Stimulated activated CD8-positive, alpha-beta memory T cell treated with anti-CD3 and anti-CD28 coated beads, Interleukin-15, amount 100 ng/mL, for 24 hours (primary cell): ENCODE measurements around the gene FBLN1.
A peak's percentile ranks its signal among the peaks of the same experiment; 100 is the strongest.

Experiments used
- DNase-seq: peaks from one replicate; pipeline ENCODE4 v3.0.0-alpha.2; 2020; ENCODE audit warnings: low read depth

The FBLN1 gene

GRCh38 chr22:45640941-45641621 is 138.4 kb downstream of the FBLN1 start:
- no peak for DNase-seq

GRCh38 chr22:45642986-45643385 is 140.3 kb downstream of the FBLN1 start:
- no peak for DNase-seq

DNA sequence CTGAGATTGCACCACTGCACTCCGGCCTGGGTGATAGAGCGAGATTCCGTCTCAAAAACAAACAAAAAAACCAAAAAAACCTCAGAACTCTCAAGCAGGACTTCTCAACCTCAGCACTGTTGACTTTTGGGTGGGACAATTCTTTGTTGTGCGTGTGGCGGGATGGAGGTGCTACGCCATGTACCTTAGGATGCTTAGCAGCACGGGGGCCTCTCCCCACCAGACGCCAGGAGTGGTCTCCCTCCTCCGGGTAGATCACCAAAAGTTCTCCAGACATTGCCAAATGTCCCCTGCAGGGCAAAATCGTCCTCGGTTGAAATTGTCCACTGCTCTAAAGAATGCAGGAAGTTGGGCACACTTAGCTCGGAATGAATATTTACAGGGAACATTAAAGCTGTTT is 142.0 kb downstream of the FBLN1 start:
- no peak for DNase-seq

DNA sequence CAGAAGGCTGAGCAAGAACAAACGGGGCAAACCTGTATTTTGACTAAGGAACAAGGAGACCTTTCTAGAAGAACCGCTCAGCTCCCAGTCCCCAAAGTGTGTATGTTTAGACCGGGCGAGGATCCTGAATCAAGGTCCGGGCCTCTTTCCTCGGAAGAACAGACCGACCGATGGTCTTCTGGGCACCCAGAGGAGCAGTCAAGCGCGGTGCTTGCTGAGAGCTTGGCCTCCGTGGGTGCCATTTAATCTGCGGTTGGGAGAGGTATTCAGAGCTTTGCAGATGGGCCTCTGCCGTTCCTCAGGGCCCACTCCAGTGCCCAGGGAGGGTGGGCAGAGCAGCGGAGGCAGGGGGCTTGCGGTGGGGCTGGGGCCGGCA is 142.5 kb downstream of the FBLN1 start:
- DNase-seq: no peak

GRCh38 chr22:45645526-45646414 is 143.1 kb downstream of the FBLN1 start:
- DNase-seq: peak; percentile 73

DNA sequence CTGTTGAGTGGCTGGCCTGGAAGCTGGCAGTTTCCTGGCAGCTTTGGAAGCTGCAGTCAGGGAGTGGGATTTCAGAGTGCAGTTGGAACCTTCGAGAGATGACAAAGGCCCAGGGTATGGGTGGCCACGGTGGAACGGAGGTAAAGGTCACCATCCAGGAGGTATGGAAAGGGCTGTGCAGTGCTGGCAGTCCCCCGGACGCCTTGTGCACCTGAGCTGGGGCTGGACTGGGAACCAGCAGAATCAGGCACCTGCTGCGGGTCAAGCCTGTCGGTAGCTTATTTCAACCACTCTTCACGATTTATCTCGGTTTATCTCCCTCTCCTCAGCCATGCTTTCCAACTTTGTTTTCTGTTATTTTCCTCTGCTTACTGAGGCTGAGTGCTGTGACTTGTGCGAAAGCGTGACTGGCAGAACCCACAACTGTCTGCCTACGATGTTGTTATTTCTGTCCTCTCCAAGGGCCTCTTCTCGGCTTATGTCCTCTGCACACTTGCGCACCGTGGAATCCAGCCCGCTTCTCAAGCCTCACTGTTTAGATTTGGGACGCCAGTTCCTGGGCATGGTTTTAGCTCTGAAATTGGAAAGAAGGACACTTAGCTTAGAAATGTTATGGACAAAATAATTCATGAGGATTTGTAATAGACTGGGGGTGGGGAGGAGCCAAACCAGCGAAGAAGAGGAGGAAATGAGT is 145.0 kb downstream of the FBLN1 start:
- DNase-seq: no peak

DNA sequence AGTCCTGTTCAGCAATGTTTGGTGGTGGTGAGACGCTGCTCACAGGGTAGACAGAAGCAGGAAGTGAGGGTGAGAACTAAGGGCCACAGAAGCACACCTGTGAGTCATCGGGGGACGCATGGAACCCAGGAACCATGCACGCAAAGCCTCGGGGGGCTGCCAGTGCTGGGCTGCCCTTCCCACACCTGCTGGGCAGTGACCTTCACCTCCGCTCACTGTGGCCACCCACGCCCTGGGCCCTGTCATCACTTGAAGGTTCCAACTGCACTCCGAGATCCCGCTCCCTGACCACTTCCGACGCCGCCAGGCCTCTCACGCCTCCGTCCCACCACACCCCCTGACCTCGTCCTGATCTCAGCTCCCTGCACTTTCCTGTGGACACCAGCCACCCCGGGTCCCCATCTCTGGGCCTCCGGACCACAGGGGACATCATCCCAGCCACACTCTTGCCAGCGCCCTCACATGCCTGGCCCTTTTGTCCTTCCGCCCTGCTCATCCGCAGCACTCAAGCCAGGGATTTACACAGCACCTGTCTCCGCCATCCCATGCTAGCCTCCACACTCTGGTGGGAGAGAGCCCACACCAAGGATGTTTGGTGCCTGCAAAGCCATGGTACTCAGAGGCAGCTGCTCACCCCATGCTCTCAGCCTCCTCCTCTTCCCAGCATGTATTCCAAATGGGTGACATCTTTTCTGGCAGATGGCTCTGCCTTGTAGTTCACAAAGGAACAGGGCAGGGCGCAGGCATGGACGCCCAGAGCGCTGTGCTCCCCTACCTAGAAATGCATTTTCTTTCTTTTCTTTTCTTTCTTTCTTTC is 145.8 kb downstream of the FBLN1 start:
- DNase-seq: no peak

DNA sequence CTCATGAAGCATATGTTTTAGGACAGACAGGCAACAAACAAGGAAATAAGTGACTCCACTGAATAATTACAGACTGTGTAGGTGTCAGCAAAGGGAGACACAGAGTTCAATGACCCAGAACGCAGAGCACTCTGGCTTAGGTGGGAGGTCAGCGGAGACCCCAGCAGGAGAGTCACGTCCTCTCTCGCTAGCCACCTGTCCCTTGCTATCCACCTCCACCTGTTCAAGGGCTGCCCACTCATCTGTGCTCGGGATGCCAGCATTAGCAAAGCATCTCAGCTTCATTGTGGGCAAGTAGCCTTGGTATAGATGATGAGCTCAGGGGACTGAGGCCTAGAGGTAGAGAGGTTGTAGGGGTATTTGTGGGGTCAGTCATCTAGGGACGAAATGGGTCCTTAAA is 147.1 kb downstream of the FBLN1 start:
- DNase-seq: no peak

GRCh38 chr22:45650721-45651120 is 148.0 kb downstream of the FBLN1 start:
- no peak for DNase-seq
